NCI-H446 treated with DMSO at 0.1 percent for 48 hours (cell line): Measurements from ENCODE around the gene METAP1D.
"Not testable (repeated sequence)": the region's sequence is repeated elsewhere in the genome, so short reads cannot be mapped to it uniquely, and the experiment has no call there.

Experiments
- DNase-seq: peaks from one replicate; lab custom pipeline; 2025; lab: John Stamatoyannopoulos, UW

Gene METAP1D

GRCh38 chr2:172048508-172049503 lies 49.1 kb downstream of the METAP1D start:
- no peak for DNase-seq

DNA sequence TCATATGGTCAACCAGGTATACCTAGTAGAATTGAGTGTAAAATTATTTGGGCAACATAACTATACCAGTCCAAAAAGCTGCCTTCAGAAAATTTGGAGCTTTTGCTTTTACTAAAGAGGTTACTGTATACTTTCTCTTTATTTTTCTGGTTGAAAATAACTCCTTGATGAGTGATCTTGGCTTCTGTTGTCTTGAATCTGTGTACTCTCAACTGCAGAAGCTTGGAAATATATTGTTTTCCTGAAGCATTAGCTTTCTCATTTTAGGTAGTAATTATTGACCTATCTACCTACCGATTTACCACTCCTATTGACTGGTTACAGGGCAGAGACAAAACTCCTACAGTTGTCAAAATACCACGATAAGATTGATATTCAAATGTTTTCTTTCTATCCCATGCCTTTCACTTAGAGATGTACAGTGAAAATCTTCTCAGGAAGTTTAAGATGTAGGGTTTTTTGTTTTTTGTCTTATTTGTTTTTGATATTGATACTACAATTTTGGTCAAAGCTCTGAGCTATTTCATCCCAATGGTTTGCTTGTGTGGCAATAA lies 49.9 kb downstream of the METAP1D start:
- no peak for DNase-seq

- DNase-seq = no peak
These were observed 50.8 kb downstream of the METAP1D start for GRCh38 chr2:172050479-172051125.

GRCh38 chr2:172052000-172052983 lies 52.5 kb downstream of the METAP1D start:
- DNase-seq = peak; percentile 22

DNA sequence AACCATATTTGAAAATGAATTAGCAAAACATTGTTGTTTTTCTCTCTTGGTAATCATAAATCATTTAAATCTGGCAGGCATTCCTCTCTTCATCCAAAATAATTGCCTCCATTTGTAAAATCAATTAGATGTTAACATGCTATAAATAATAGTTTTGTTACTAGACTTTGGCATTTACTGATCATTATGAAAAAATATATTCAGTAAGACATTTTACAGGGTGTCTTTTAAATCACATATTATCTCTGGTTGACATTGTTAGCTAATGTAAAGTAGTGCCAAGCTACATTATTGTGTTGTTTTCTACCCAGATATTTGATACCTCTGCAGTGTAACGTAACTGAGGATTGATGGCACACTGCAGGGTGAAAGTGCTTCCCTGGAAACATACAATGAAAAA lies 53.7 kb downstream of the METAP1D start:
- peak; percentile 0 for DNase-seq

GRCh38 chr2:172056293-172056692 lies 56.5 kb downstream of the METAP1D start:
- no peak for DNase-seq

GRCh38 chr2:172058660-172059059 lies 58.9 kb downstream of the METAP1D start:
- no peak for DNase-seq

GRCh38 chr2:172060118-172060517 lies 60.4 kb downstream of the METAP1D start:
- DNase-seq = not testable (repeated sequence)

- DNase-seq = no peak
These were observed 62.8 kb downstream of the METAP1D start for GRCh38 chr2:172062402-172063004.

- DNase-seq = no peak
These were observed 63.7 kb downstream of the METAP1D start for GRCh38 chr2:172063446-172063845.

GRCh38 chr2:172065111-172065510 lies 65.4 kb downstream of the METAP1D start:
- no peak for DNase-seq

- DNase-seq = no peak
These were observed 66.7 kb downstream of the METAP1D start for GRCh38 chr2:172066394-172066886.

- not testable (repeated sequence) for DNase-seq
These were observed 68.2 kb downstream of the METAP1D start for GRCh38 chr2:172067905-172068304.

- DNase-seq = no peak
These were observed 71.2 kb downstream of the METAP1D start for GRCh38 chr2:172070936-172071335.

DNA sequence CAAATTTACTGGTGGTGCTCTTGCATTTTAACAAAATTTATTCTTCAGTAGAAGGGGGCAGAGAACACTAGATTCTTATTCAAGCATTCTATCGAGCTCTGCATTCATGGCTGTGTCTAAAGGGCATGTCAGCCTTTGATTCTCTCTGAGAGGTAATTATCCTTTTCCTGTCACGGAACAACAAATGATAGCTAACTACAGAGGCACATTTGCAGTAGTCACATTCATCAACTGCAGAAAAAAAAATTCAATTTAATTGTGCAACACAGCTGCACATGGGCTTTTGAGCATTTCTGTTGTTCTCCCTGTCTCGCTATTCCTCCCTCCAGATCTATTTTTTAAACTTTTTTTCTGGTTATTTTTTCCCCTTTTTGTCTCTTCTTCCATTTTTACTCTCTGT lies 72.5 kb downstream of the METAP1D start:
- DNase-seq = no peak

- DNase-seq = no peak
These were observed 73.0 kb downstream of the METAP1D start for GRCh38 chr2:172072706-172073105.

GRCh38 chr2:172073518-172073917 lies 73.8 kb downstream of the METAP1D start:
- no peak for DNase-seq

DNA sequence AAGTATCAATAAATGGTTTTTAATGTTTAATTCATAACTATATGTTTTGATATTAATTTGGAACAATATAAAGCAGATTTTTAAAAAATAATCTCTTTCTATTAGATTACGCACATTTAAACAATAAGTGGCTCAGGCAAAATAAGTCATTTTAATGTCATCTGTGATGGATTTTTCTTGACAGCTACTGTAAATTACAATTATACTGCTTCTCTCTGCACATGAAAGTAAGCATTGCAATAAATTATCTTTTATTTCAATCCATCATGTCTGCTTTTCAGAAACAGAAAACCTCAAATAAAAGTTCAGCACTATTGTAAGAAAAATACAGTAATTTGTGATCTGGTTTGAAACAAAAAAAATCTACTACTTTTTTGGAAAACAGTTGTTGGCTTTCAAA lies 74.5 kb downstream of the METAP1D start:
- DNase-seq = no peak

- DNase-seq = no peak
These were observed 79.7 kb downstream of the METAP1D start for GRCh38 chr2:172079416-172079815.

GRCh38 chr2:172079838-172080640 lies 80.3 kb downstream of the METAP1D start:
- no peak for DNase-seq
